DND-41 (cell line): ENCODE results near the gene EYS.

Experiments used
- ATAC-seq: fragments of 200-7000 bp; cut with Tn5 transposase; 3 replicates; pipeline ENCODE4 v1.9.1; 2021; ENCODE audit warnings: low read depth; ENCODE audit not compliant: insufficient read depth
- DNase-seq: peaks from one replicate; pipeline ENCODE4 v3.0.0-alpha.2; 2020
- H2AFZ ChIP-seq: 2 replicates; pipeline ENCODE4 v1.6.0; 2012; ENCODE audit warnings: low read depth, low read length
- H3K27ac ChIP-seq: 2 replicates; pipeline ENCODE4 v1.5.1; 2012; ENCODE audit warnings: low read length, inconsistent platforms
- H3K27me3 ChIP-seq: fragments of 200-600 bp; sonication (generic); 2 replicates; pipeline ENCODE4 v1.6.0; 2012; ENCODE audit warnings: low read length, mild to moderate bottlenecking, inconsistent platforms; ENCODE audit not compliant: insufficient read depth, poor library complexity
- H3K36me3 ChIP-seq: 2 replicates; pipeline ENCODE4 v1.5.1; 2012; ENCODE audit warnings: low read length, inconsistent platforms; ENCODE audit not compliant: insufficient read depth
- H3K4me1 ChIP-seq: 2 replicates; pipeline ENCODE4 v1.5.1; 2012; ENCODE audit warnings: mild to moderate bottlenecking, low read length; ENCODE audit not compliant: insufficient read depth
- H3K4me2 ChIP-seq: 2 replicates; pipeline ENCODE4 v1.6.0; 2012; ENCODE audit warnings: mild to moderate bottlenecking, moderate library complexity, low read length, inconsistent platforms; ENCODE audit not compliant: insufficient read depth
- H3K4me3 ChIP-seq, 2 experiments: fragments of 200-600 bp in 1 of 2; shearing (Covaris generic) in 1 of 2; 2 replicates each; pipeline ENCODE4 v1.5.1; 2012 to 2016; ENCODE audit warnings: inconsistent platforms in 2 of 2, low read length in 2 of 2, mild to moderate bottlenecking in 2 of 2, low read depth in 1 of 2, moderate library complexity in 1 of 2
- H3K79me2 ChIP-seq: 2 replicates; pipeline ENCODE4 v1.6.0; 2012; ENCODE audit warnings: low read length, inconsistent platforms; ENCODE audit not compliant: insufficient read depth
- H3K9ac ChIP-seq: 2 replicates; pipeline ENCODE4 v1.6.0; 2012; ENCODE audit warnings: low read depth, mild to moderate bottlenecking, inconsistent platforms, low read length, moderate library complexity
- H3K9me3 ChIP-seq: 2 replicates; pipeline ENCODE4 v1.5.1; 2012; ENCODE audit warnings: low read length, moderate library complexity, mild to moderate bottlenecking, inconsistent platforms; ENCODE audit not compliant: insufficient read depth, severe bottlenecking
- H4K20me1 ChIP-seq: 2 replicates; pipeline ENCODE4 v1.6.0; 2012; ENCODE audit warnings: low read length; ENCODE audit not compliant: insufficient read depth
- EZH2 ChIP-seq: IDR thresholded peaks from 3 replicates; pipeline ENCODE4 v1.6.1; 2012; ENCODE audit warnings: borderline replicate concordance, low read depth, mild to moderate bottlenecking, moderate library complexity, low read length, inconsistent platforms; ENCODE audit not compliant: severe bottlenecking
- TF ChIP-seq, protein P1 (sequence below): IDR thresholded peaks from 2 replicates; pipeline ENCODE4 v1.5.1; 2012; ENCODE audit warnings: borderline replicate concordance, low read length, moderate library complexity, mild to moderate bottlenecking; ENCODE audit not compliant: poor library complexity, severe bottlenecking; ENCODE audit errors: extremely low read depth

Gene EYS

DNA sequence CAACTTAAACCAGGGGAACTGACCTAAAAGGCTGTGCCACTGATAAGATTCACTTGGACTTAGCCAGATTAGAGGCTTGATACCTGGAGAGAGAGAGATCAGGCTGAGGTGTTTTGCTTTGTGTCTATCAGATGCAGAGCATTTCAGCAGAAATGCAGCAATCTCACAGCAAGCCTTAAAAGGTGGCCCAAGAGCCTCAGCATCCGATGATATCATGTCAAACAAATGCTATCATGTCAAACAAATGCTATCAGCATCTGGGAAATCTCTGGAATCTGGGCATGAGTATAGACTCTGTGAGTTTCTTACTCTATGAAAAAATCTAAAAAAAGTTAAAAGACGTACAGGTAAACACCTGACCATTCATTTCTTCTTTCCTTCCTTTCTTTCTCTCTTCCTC, 718.9 kb downstream of the EYS start:
- Histone ChIP-seq H2AFZ (no peak overlapping the region), H3K9ac (no peak overlapping the region)

DNA sequence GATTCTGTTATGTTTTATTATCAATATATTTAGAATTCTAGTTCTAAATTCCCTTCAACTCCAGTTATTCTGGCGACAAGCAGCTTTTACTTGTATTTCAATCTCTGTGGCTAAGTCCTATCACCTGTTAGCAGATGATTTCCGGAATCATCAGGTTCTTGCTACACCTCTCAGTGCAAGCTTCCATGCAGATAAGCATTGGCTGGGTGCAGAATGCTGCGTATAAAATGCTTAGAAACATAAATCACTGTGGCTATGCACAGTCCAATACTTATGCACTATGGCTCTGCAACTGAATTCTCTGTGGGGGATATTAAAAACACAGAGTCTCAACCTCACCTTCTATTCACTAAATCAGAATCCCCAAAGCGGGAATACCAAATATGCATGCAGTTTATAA, 720.0 kb downstream of the EYS start:
- no peak for ATAC-seq
- H3K4me3 ChIP-seq, result no peak overlapping the region
- no peak overlapping the region for H3K9ac ChIP-seq

More for the DNA sequence above, 718.9 kb downstream of the EYS start:
- Histone ChIP-seq H3K9me3 (no peaks in the 10 kb centered on the region), H4K20me1 (no peaks in the 10 kb centered on the region), H3K4me2 (no peak overlapping the region), H3K36me3 (no peaks in the 10 kb centered on the region), H3K79me2 (no peaks in the 10 kb centered on the region), H3K4me1 (no peaks in the 10 kb centered on the region), H3K27ac (no peak overlapping the region), H3K4me3 (no peak overlapping the region), H3K27me3 (no peaks in the 10 kb centered on the region)
- DNase-seq, result no peak
- no peak for ATAC-seq
- TF ChIP-seq, protein P1, sequence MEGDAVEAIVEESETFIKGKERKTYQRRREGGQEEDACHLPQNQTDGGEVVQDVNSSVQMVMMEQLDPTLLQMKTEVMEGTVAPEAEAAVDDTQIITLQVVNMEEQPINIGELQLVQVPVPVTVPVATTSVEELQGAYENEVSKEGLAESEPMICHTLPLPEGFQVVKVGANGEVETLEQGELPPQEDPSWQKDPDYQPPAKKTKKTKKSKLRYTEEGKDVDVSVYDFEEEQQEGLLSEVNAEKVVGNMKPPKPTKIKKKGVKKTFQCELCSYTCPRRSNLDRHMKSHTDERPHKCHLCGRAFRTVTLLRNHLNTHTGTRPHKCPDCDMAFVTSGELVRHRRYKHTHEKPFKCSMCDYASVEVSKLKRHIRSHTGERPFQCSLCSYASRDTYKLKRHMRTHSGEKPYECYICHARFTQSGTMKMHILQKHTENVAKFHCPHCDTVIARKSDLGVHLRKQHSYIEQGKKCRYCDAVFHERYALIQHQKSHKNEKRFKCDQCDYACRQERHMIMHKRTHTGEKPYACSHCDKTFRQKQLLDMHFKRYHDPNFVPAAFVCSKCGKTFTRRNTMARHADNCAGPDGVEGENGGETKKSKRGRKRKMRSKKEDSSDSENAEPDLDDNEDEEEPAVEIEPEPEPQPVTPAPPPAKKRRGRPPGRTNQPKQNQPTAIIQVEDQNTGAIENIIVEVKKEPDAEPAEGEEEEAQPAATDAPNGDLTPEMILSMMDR, result no peak
- no peak for TF ChIP-seq EZH2

DNA sequence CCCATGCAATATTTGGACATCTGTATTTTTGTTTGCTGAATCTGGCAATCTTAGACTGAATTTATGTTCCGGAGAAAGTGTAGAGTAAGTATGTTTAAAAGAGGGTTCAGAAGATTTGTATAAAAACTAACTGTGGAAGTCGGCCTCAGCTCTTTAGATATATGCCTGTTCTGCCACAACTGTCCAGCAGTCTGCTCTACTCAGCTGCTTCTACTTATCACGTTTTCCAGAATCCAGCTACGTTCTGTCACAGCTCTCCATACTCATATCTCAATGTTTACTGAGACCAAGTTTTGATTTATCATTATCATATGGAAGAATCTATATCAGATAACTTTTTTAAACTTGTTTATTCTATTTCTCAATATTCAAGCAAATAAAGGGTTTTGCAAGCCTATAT, 721.3 kb downstream of the EYS start:
- no peak overlapping the region for H3K4me2 ChIP-seq
- TF ChIP-seq, protein P1, result no peak
- TF ChIP-seq EZH2, result no peak
- H4K20me1 ChIP-seq, result no peaks in the 10 kb centered on the region
- H3K9me3 ChIP-seq, result no peaks in the 10 kb centered on the region
- no peak for DNase-seq
- H3K79me2 ChIP-seq, result no peaks in the 10 kb centered on the region
- H3K27me3 ChIP-seq, result no peaks in the 10 kb centered on the region
- H3K27ac ChIP-seq, result no peak overlapping the region
- no peaks in the 10 kb centered on the region for H3K36me3 ChIP-seq
- no peak overlapping the region for H2AFZ ChIP-seq
- H3K4me1 ChIP-seq, result no peaks in the 10 kb centered on the region
- no peak overlapping the region for H3K9ac ChIP-seq
- ATAC-seq, result no peak
- no peak overlapping the region for H3K4me3 ChIP-seq

More for the DNA sequence above, 720.0 kb downstream of the EYS start:
- no peaks in the 10 kb centered on the region for H3K36me3 ChIP-seq
- H4K20me1 ChIP-seq, result no peaks in the 10 kb centered on the region
- TF ChIP-seq, protein P1, result no peak
- no peak for TF ChIP-seq EZH2
- H3K79me2 ChIP-seq, result no peaks in the 10 kb centered on the region
- no peak overlapping the region for H3K27ac ChIP-seq
- no peak overlapping the region for H3K4me2 ChIP-seq
- no peaks in the 10 kb centered on the region for H3K27me3 ChIP-seq
- no peaks in the 10 kb centered on the region for H3K4me1 ChIP-seq
- DNase-seq, result no peak
- no peak overlapping the region for H2AFZ ChIP-seq
- H3K9me3 ChIP-seq, result no peaks in the 10 kb centered on the region

DNA sequence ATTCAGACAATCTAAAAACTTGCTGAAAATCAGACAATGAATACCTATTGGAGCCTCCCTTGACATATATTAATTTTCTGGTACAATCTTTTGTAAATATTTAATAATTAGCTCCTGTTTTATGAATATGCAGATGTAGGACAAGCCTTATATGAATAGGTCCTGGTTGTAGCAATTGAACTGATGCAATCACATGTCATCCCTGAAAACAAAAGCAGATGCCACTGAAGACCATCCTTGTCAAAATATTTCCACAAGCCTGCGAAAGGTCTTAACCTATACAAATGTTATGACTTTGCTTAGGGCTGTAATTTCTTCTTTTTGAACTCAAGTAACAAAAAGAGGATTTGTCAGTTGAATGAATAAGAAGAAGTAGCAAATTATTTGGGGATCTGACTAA, 722.1 kb downstream of the EYS start:
- no peaks in the 10 kb centered on the region for H3K27me3 ChIP-seq
- DNase-seq, result no peak
- no peak overlapping the region for H3K4me2 ChIP-seq
- H3K4me1 ChIP-seq, result no peaks in the 10 kb centered on the region
- H3K27ac ChIP-seq, result no peak overlapping the region
- H3K9ac ChIP-seq, result no peak overlapping the region
- no peaks in the 10 kb centered on the region for H3K36me3 ChIP-seq
- H2AFZ ChIP-seq, result no peak overlapping the region
- no peaks in the 10 kb centered on the region for H3K9me3 ChIP-seq
- H3K79me2 ChIP-seq, result no peaks in the 10 kb centered on the region
- no peak for ATAC-seq
- H4K20me1 ChIP-seq, result no peaks in the 10 kb centered on the region
- H3K4me3 ChIP-seq, result no peak overlapping the region
- TF ChIP-seq, protein P1, result no peak
- no peak for TF ChIP-seq EZH2
